Cerebellar nuclear complex (tissue), 1 donor: ENCODE results near the gene TULP4.
"Not testable (repeated sequence)": the region's sequence is repeated elsewhere in the genome, so short reads cannot be mapped to it uniquely, and the experiment has no call there.

Experiments
- DNase-seq, 2 experiments: peaks; one replicate each; lab custom pipeline; 2025; lab: John Stamatoyannopoulos, UW

Gene TULP4

GRCh38 chr6:158468666-158469065 lies 156.4 kb downstream of the TULP4 start:
- DNase-seq, result no peak

GRCh38 chr6:158470023-158470422 lies 157.8 kb downstream of the TULP4 start:
- not testable (repeated sequence) for DNase-seq

GRCh38 chr6:158471339-158471738 lies 159.1 kb downstream of the TULP4 start:
- DNase-seq, result no peak

GRCh38 chr6:158472447-158472846 lies 160.2 kb downstream of the TULP4 start:
- no peak for DNase-seq

- no peak for DNase-seq
These were observed 162.7 kb downstream of the TULP4 start for GRCh38 chr6:158474961-158475343.

- DNase-seq, result no peak
These were observed 163.4 kb downstream of the TULP4 start for GRCh38 chr6:158475344-158476302.

GRCh38 chr6:158476389-158476788 lies 164.1 kb downstream of the TULP4 start:
- DNase-seq, result no peak

GRCh38 chr6:158477722-158478121 lies 165.5 kb downstream of the TULP4 start:
- DNase-seq, result not testable (repeated sequence)

- no peak for DNase-seq
These were observed 168.7 kb downstream of the TULP4 start for GRCh38 chr6:158480989-158481388.

GRCh38 chr6:158481690-158482473 lies 169.6 kb downstream of the TULP4 start:
- DNase-seq, result no peak

GRCh38 chr6:158485431-158485830 lies 173.2 kb downstream of the TULP4 start:
- DNase-seq, result no peak

GRCh38 chr6:158487495-158487894 lies 175.2 kb downstream of the TULP4 start:
- DNase-seq, result no peak

GRCh38 chr6:158488065-158488464 lies 175.8 kb downstream of the TULP4 start:
- no peak for DNase-seq

- no peak for DNase-seq
These were observed 177.2 kb downstream of the TULP4 start for GRCh38 chr6:158489441-158489840.

- DNase-seq, result no peak
These were observed 180.6 kb downstream of the TULP4 start for GRCh38 chr6:158492881-158493280.

GRCh38 chr6:158496700-158497099 lies 184.4 kb downstream of the TULP4 start:
- no peak for DNase-seq

GRCh38 chr6:158497620-158498019 lies 185.4 kb downstream of the TULP4 start:
- no peak for DNase-seq

- DNase-seq, result no peak
These were observed 186.1 kb downstream of the TULP4 start for GRCh38 chr6:158498362-158498761.

GRCh38 chr6:158499601-158500000 lies 187.3 kb downstream of the TULP4 start:
- no peak for DNase-seq

GRCh38 chr6:158500016-158500735 lies 187.9 kb downstream of the TULP4 start:
- no peak for DNase-seq

GRCh38 chr6:158501360-158502262 lies 189.3 kb downstream of the TULP4 start:
- no peak for DNase-seq
